Neutrophil (primary cell): ENCODE results near the gene METTL9.
"Not testable (repeated sequence)": the region's sequence is repeated elsewhere in the genome, so short reads cannot be mapped to it uniquely, and the experiment has no call there.

ENCODE experiments used
- H3K27ac ChIP-seq: fragments of 200-600 bp; sonication (generic); 2 replicates; pipeline ENCODE4 v1.5.1; 2016; ENCODE audit warnings: mild to moderate bottlenecking, moderate library complexity
- H3K27me3 ChIP-seq: fragments of 200-600 bp; sonication (generic); 2 replicates; pipeline ENCODE4 v1.6.0; 2016; ENCODE audit warnings: mild to moderate bottlenecking
- H3K36me3 ChIP-seq: fragments of 200-600 bp; sonication (generic); 2 replicates; pipeline ENCODE4 v1.5.1; 2017
- H3K4me1 ChIP-seq, 2 experiments: fragments of 200-600 bp in 1 of 2; sonication (generic) in 1 of 2; 1 replicate in 1 of 2; 2 replicates in 1 of 2; pipeline versions ENCODE4 v1.5.1 to v1.6.1; 2013 to 2016; ENCODE audit warnings: low read depth in 1 of 2, low read length in 1 of 2, mild to moderate bottlenecking in 1 of 2, moderate library complexity in 1 of 2; ENCODE audit not compliant: control insufficient read depth in 1 of 2, insufficient read depth in 1 of 2
- H3K4me3 ChIP-seq, 2 experiments: fragments of 200-600 bp in 1 of 2; sonication (generic) in 1 of 2; 1 replicate in 1 of 2; 2 replicates in 1 of 2; pipeline ENCODE4 v1.5.1; 2013 to 2016; ENCODE audit warnings: low read depth in 1 of 2, low read length in 1 of 2, mild to moderate bottlenecking in 1 of 2, moderate library complexity in 1 of 2
- H3K9me3 ChIP-seq: fragments of 200-600 bp; sonication (generic); 2 replicates; pipeline ENCODE4 v1.5.1; 2016
- CTCF ChIP-seq: fragments of 200-600 bp; sonication (generic); IDR thresholded peaks from 2 replicates; pipeline ENCODE4 v1.5.1; 2016; ENCODE audit warnings: antibody characterized with exemption

METTL9 gene

GRCh38 chr16:21689107-21689506 lies 89.7 kb downstream of the METTL9 start:
- TF ChIP-seq CTCF: no peak
- no peaks in the 10 kb centered on the region for H3K36me3 ChIP-seq
- H3K4me3 ChIP-seq: no peak overlapping the region
- H3K9me3 ChIP-seq: no peaks in the 10 kb centered on the region
- H3K27ac ChIP-seq: no peak overlapping the region
- no peaks in the 10 kb centered on the region for H3K4me1 ChIP-seq
- peaks cover 44% of the 10 kb centered on the region for H3K27me3 ChIP-seq

- H3K27ac ChIP-seq, H3K9me3 ChIP-seq, H3K36me3 ChIP-seq, H3K4me1 ChIP-seq, H3K4me3 ChIP-seq: not testable (repeated sequence)
- H3K27me3 ChIP-seq: peaks cover 55% of the 10 kb centered on the region
Measured at GRCh38 chr16:21690967-21691366, 91.6 kb downstream of the METTL9 start.

GRCh38 chr16:21694609-21695008 lies 95.2 kb downstream of the METTL9 start:
- H3K36me3 ChIP-seq: no peaks in the 10 kb centered on the region
- H3K27me3 ChIP-seq: peaks cover 39% of the 10 kb centered on the region
- TF ChIP-seq CTCF: no peak
- H3K27ac ChIP-seq: no peak overlapping the region
- no peaks in the 10 kb centered on the region for H3K4me1 ChIP-seq
- H3K4me3 ChIP-seq: no peak overlapping the region
- H3K9me3 ChIP-seq: no peaks in the 10 kb centered on the region

- no peaks in the 10 kb centered on the region for H3K4me1 ChIP-seq
- H3K36me3 ChIP-seq: no peaks in the 10 kb centered on the region
- peaks cover 45% of the 10 kb centered on the region for H3K27me3 ChIP-seq
- H3K27ac ChIP-seq: no peak overlapping the region
- TF ChIP-seq CTCF: no peak
- H3K4me3 ChIP-seq: no peak overlapping the region
- H3K9me3 ChIP-seq: no peaks in the 10 kb centered on the region
Measured at GRCh38 chr16:21697032-21697431, 97.7 kb downstream of the METTL9 start.

GRCh38 chr16:21698169-21699032 lies 99.0 kb downstream of the METTL9 start:
- no peak overlapping the region for H3K27ac ChIP-seq
- no peaks in the 10 kb centered on the region for H3K36me3 ChIP-seq
- no peak for TF ChIP-seq CTCF

GRCh38 chr16:21701271-21701670 lies 101.9 kb downstream of the METTL9 start:
- no peaks in the 10 kb centered on the region for H3K4me1 ChIP-seq
- no peak for TF ChIP-seq CTCF
- no peaks in the 10 kb centered on the region for H3K9me3 ChIP-seq
- no peaks in the 10 kb centered on the region for H3K36me3 ChIP-seq
- peaks cover 32% of the 10 kb centered on the region for H3K27me3 ChIP-seq
- H3K4me3 ChIP-seq: no peak overlapping the region
- H3K27ac ChIP-seq: no peak overlapping the region

More at GRCh38 chr16:21698169-21699032, 99.0 kb downstream of the METTL9 start:
- no peaks in the 10 kb centered on the region for H3K4me1 ChIP-seq
- no peak overlapping the region for H3K4me3 ChIP-seq
- H3K27me3 ChIP-seq: peaks cover 44% of the 10 kb centered on the region
- no peaks in the 10 kb centered on the region for H3K9me3 ChIP-seq
